ENCODE data around the gene AJAP1. TPM values are rescaled to one million over a fixed set of nuclear protein-coding genes. Genes with fewer than 3 reads are reported as not detected.

AJAP1 gene
- total and polyA plus RNA-seq, 2 experiments from 2014 or later = not detected

- TF ChIP-seq REST (IDR thresholded peaks at IDR 0.05; ENCODE audit: unreplicated experiment) (no peak), ZNF114 (CRISPR knock-in tag; IDR thresholded peaks at IDR 0.05) (no peak), ZNF331 (CRISPR knock-in tag; IDR thresholded peaks at IDR 0.05; ENCODE audit: low read depth) (no peak), STAT1 (IDR thresholded peaks at IDR 0.05; ENCODE audit: unreplicated experiment) (no peak), ETS1 (IDR thresholded peaks at IDR 0.05) (no peak), POLR2AphosphoS5 (IDR thresholded peaks at IDR 0.05; ENCODE audit: low read depth) (no peak), NANOG (IDR thresholded peaks at IDR 0.05; ENCODE audit: borderline replicate concordance) (no peak)
Observed at GRCh38 chr1:4675454-4676186, 21.2 kb downstream of the AJAP1 start (continued).

- Histone ChIP-seq H3K4me2 (no peak overlapping the region), H3K27me3 (ENCODE audit: insufficient read depth) (no peaks in the 10 kb centered on the region), H3K27ac (ENCODE audit: low read depth) (no peak overlapping the region), H3K4me3 (no peak overlapping the region), H4K20me1 (replicated peaks; ENCODE audit: insufficient read depth) (no peaks in the 10 kb centered on the region), H3K9me2 (ENCODE audit: insufficient read depth) (no peaks in the 10 kb centered on the region), H3K4me1 (ENCODE audit: insufficient read depth) (no peaks in the 10 kb centered on the region), H3F3A (replicated peaks; ENCODE audit: low read depth) (no peaks in the 10 kb centered on the region), H3K79me2 (replicated peaks; ENCODE audit: insufficient read depth) (no peaks in the 10 kb centered on the region), H2AFZ (no peak overlapping the region), H3K36me3 (ENCODE audit: insufficient read depth) (no peaks in the 10 kb centered on the region)
- H3K4me3 Mint-ChIP-seq = no peak overlapping the region
- no peak overlapping the region for H3K27ac Mint-ChIP-seq
- DNase-seq (ENCODE audit: low spot score) (no peak), ATAC-seq (no peak)
- H3K27me3 Mint-ChIP-seq (ENCODE audit: insufficient read depth, low read depth, poor library complexity) = peaks cover 5% of the 10 kb centered on the region
- peaks cover 26% of the 10 kb centered on the region for H3K9me3 Mint-ChIP-seq
- peaks cover 46% of the 10 kb centered on the region for H3K36me3 Mint-ChIP-seq (ENCODE audit: low read depth)
- H3K4me1 Mint-ChIP-seq = no peaks in the 10 kb centered on the region
- TF ChIP-seq ZNF114 (CRISPR knock-in tag; IDR thresholded peaks at IDR 0.05) = no peak
- no peak for TF ChIP-seq ETS1 (IDR thresholded peaks at IDR 0.05)
- no peak for TF ChIP-seq ZNF331 (CRISPR knock-in tag; IDR thresholded peaks at IDR 0.05; ENCODE audit: low read depth)
- TF ChIP-seq EZH2phosphoT487 (IDR thresholded peaks at IDR 0.05; ENCODE audit: unreplicated experiment) = no peak
- no peak for TF ChIP-seq POLR2AphosphoS5 (IDR thresholded peaks at IDR 0.05; ENCODE audit: low read depth)
- no peak for TF ChIP-seq REST (IDR thresholded peaks at IDR 0.05; ENCODE audit: unreplicated experiment)
- no peak for TF ChIP-seq JUNB (IDR thresholded peaks at IDR 0.05; ENCODE audit: unreplicated experiment)
- no peak for TF ChIP-seq CTCF (conservative IDR thresholded peaks at IDR 0.05; ENCODE audit: low read depth in 2 of 2)
- no peak for TF ChIP-seq STAT1 (IDR thresholded peaks at IDR 0.05; ENCODE audit: unreplicated experiment)
- TF ChIP-seq EZH2 (IDR thresholded peaks at IDR 0.05; ENCODE audit: low read depth, unreplicated experiment) = no peak
- no peak for TF ChIP-seq CREB1 (CRISPR knock-in tag; IDR thresholded peaks at IDR 0.05; ENCODE audit: low read depth)
Observed at GRCh38 chr1:4676253-4676652, 21.8 kb downstream of the AJAP1 start.

Measured in GM23338 (cell line).